Measurements from ENCODE around the gene ZSCAN5A.
"Not testable (repeated sequence)": the region's sequence is repeated elsewhere in the genome, so short reads cannot be mapped to it uniquely, and the experiment has no call there.

Gene ZSCAN5A

GRCh38 chr19:56211718-56212117 is 102.9 kb downstream of the ZSCAN5A start:
- Histone ChIP-seq H3K4ac (ENCODE audit: low read depth, low read length) (no peak overlapping the region), H2BK120ac (ENCODE audit: low read depth, low read length) (no peak overlapping the region), H3K56ac (ENCODE audit: low read length) (no peak overlapping the region), H4K8ac (ENCODE audit: low read depth, low read length) (no peak overlapping the region), H4K5ac (ENCODE audit: low read length) (no peak overlapping the region), H3K27ac (ENCODE audit: low read depth, low read length) (no peak overlapping the region), H3K79me1 (ENCODE audit: low read length) (no peaks in the 10 kb centered on the region), H2BK5ac (ENCODE audit: low read length) (no peak overlapping the region), H2AK5ac (ENCODE audit: low read length) (no peak overlapping the region), H3K18ac (ENCODE audit: low read length) (no peak overlapping the region), H2BK15ac (replicated peaks; ENCODE audit: low read depth) (no peak overlapping the region), H3K4me2 (ENCODE audit: low read length) (no peak overlapping the region), H3K4me1 (ENCODE audit: control insufficient read depth, low read depth, low read length) (no peaks in the 10 kb centered on the region), H3K27me3 (ENCODE audit: insufficient read depth, low read length, poor library complexity) (no peaks in the 10 kb centered on the region), H3K9ac (ENCODE audit: low read length) (no peak overlapping the region), H3K79me2 (ENCODE audit: control insufficient read depth, insufficient read depth, low read length) (no peaks in the 10 kb centered on the region), H3K23ac (ENCODE audit: low read length) (no peak overlapping the region), H3K36me3 (ENCODE audit: control insufficient read depth, insufficient read depth, low read length) (no peaks in the 10 kb centered on the region), H3K4me3 (ENCODE audit: low read length) (no peak overlapping the region)
- peak; percentile 6 for DNase-seq
- no CpG with 5 or more reads among the region's 4 CpGs for WGBS (ENCODE audit: extremely low coverage, insufficient coverage, low lambda C conversion rate)

GRCh38 chr19:56210036-56210435 is 104.6 kb downstream of the ZSCAN5A start:
- H3K9ac ChIP-seq (ENCODE audit: low read length); H3K79me1 ChIP-seq (ENCODE audit: low read length); H2BK15ac ChIP-seq (replicated peaks; ENCODE audit: low read depth); H3K4me1 ChIP-seq (ENCODE audit: control insufficient read depth, low read depth, low read length); H4K8ac ChIP-seq (ENCODE audit: low read depth, low read length); H3K79me2 ChIP-seq (ENCODE audit: control insufficient read depth, insufficient read depth, low read length); H3K27ac ChIP-seq (ENCODE audit: low read depth, low read length); H4K5ac ChIP-seq (ENCODE audit: low read length); H2BK120ac ChIP-seq (ENCODE audit: low read depth, low read length); H3K4me2 ChIP-seq (ENCODE audit: low read length); H3K23ac ChIP-seq (ENCODE audit: low read length); H3K56ac ChIP-seq (ENCODE audit: low read length); H3K27me3 ChIP-seq (ENCODE audit: insufficient read depth, low read length, poor library complexity); H3K36me3 ChIP-seq (ENCODE audit: control insufficient read depth, insufficient read depth, low read length); DNase-seq; H3K4ac ChIP-seq (ENCODE audit: low read depth, low read length); H3K18ac ChIP-seq (ENCODE audit: low read length); H3K4me3 ChIP-seq (ENCODE audit: low read length); H2BK5ac ChIP-seq (ENCODE audit: low read length); H2AK5ac ChIP-seq (ENCODE audit: low read length): not testable (repeated sequence)
- WGBS (ENCODE audit: extremely low coverage, insufficient coverage, low lambda C conversion rate), result no CpG with 5 or more reads among the region's 9 CpGs

DNA sequence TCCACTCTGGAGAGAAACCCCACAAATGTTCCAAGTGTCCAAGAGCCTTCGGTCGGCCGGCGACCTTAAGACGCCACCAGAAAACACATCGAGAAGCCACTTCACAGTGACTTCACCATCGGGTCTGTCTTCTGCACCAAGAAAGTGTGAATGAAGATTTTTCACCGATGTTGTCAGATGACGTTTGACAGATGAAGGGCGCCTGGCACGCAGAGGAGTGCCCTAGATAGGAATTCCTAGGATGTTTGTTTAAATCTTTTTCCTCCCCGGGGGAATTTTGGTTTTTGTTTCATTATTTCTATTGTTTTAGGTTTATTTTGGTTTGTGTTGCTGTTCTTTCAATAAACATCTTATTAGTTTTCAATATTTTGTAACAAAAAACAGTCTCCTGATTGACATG is 105.5 kb downstream of the ZSCAN5A start:
- no peak overlapping the region for H2AK5ac ChIP-seq (ENCODE audit: low read length)
- H3K4me3 ChIP-seq (ENCODE audit: low read length), result no peak overlapping the region
- WGBS (ENCODE audit: extremely low coverage, insufficient coverage, low lambda C conversion rate), result no CpG with 5 or more reads among the region's 12 CpGs

DNA sequence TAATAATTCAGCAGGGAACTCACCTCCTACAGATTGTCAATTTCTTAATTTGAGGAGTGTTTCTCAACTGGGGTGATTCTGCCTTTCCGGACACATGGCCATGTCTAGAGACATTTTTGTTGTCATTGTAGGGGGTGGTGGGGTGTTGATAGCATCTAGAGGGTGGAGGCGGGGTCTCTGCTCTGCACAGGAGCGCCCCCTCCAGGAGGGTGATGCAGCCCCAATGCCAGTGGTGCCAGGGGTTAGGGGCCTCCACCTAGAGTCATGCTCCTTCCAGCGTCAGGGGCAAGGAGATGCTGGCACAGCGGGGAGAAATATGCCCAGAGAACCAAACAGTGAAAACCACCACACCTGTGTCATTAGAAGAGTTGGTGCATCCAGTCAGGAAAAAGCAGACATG is 107.1 kb downstream of the ZSCAN5A start:
- not testable (repeated sequence) for H3K79me1 ChIP-seq (ENCODE audit: low read length); H3K23ac ChIP-seq (ENCODE audit: low read length); H3K18ac ChIP-seq (ENCODE audit: low read length); H4K5ac ChIP-seq (ENCODE audit: low read length); H3K4me1 ChIP-seq (ENCODE audit: control insufficient read depth, low read depth, low read length); H2BK15ac ChIP-seq (replicated peaks; ENCODE audit: low read depth); H2AK5ac ChIP-seq (ENCODE audit: low read length); H3K79me2 ChIP-seq (ENCODE audit: control insufficient read depth, insufficient read depth, low read length); H2BK5ac ChIP-seq (ENCODE audit: low read length); H3K36me3 ChIP-seq (ENCODE audit: control insufficient read depth, insufficient read depth, low read length); H3K4me3 ChIP-seq (ENCODE audit: low read length); H4K8ac ChIP-seq (ENCODE audit: low read depth, low read length); H3K4ac ChIP-seq (ENCODE audit: low read depth, low read length); H3K4me2 ChIP-seq (ENCODE audit: low read length); H3K9ac ChIP-seq (ENCODE audit: low read length); H3K27ac ChIP-seq (ENCODE audit: low read depth, low read length); H3K27me3 ChIP-seq (ENCODE audit: insufficient read depth, low read length, poor library complexity); H2BK120ac ChIP-seq (ENCODE audit: low read depth, low read length); H3K56ac ChIP-seq (ENCODE audit: low read length); DNase-seq
- WGBS (ENCODE audit: extremely low coverage, insufficient coverage, low lambda C conversion rate), result no CpG with 5 or more reads among the region's 5 CpGs

More for the DNA sequence above, 105.5 kb downstream of the ZSCAN5A start:
- no peak overlapping the region for H3K18ac ChIP-seq (ENCODE audit: low read length)
- H4K5ac ChIP-seq (ENCODE audit: low read length), result no peak overlapping the region
- no peak overlapping the region for H3K23ac ChIP-seq (ENCODE audit: low read length)
- no peaks in the 10 kb centered on the region for H3K36me3 ChIP-seq (ENCODE audit: control insufficient read depth, insufficient read depth, low read length)
- no peak overlapping the region for H2BK5ac ChIP-seq (ENCODE audit: low read length)
- no peak overlapping the region for H3K4me2 ChIP-seq (ENCODE audit: low read length)
- no peaks in the 10 kb centered on the region for H3K79me2 ChIP-seq (ENCODE audit: control insufficient read depth, insufficient read depth, low read length)
- H4K8ac ChIP-seq (ENCODE audit: low read depth, low read length), result no peak overlapping the region
- H2BK15ac ChIP-seq (replicated peaks; ENCODE audit: low read depth), result no peak overlapping the region
- no peak overlapping the region for H3K4ac ChIP-seq (ENCODE audit: low read depth, low read length)
- DNase-seq, result no peak
- H3K56ac ChIP-seq (ENCODE audit: low read length), result no peak overlapping the region
- H2BK120ac ChIP-seq (ENCODE audit: low read depth, low read length), result no peak overlapping the region
- H3K9ac ChIP-seq (ENCODE audit: low read length), result no peak overlapping the region
- H3K27ac ChIP-seq (ENCODE audit: low read depth, low read length), result no peak overlapping the region
- no peaks in the 10 kb centered on the region for H3K4me1 ChIP-seq (ENCODE audit: control insufficient read depth, low read depth, low read length)
- no peaks in the 10 kb centered on the region for H3K27me3 ChIP-seq (ENCODE audit: insufficient read depth, low read length, poor library complexity)
- H3K79me1 ChIP-seq (ENCODE audit: low read length), result no peaks in the 10 kb centered on the region

GRCh38 chr19:56201973-56202372 is 112.7 kb downstream of the ZSCAN5A start, which contains the start of gene ZSCAN5C:
Gene ZSCAN5C, plus strand, starts transcription at chr19:56202273. Its CDS starts 3,641 bp downstream, at chr19:56205914.
- Histone ChIP-seq H3K18ac (ENCODE audit: low read length) (no peak within 1 kb of the TSS), H3K4me3 (ENCODE audit: low read length) (no peak within 1 kb of the TSS), H3K9ac (ENCODE audit: low read length) (no peak within 1 kb of the TSS), H3K4ac (ENCODE audit: low read depth, low read length) (no peak within 1 kb of the TSS), H3K23ac (ENCODE audit: low read length) (no peak within 1 kb of the TSS), H3K4me2 (ENCODE audit: low read length) (no peak within 1 kb of the TSS), H3K27me3 (ENCODE audit: insufficient read depth, low read length, poor library complexity) (no peaks in the 10 kb centered on the region), H3K79me2 (ENCODE audit: control insufficient read depth, insufficient read depth, low read length) (no peaks in the 10 kb centered on the region), H2BK5ac (ENCODE audit: low read length) (no peak within 1 kb of the TSS), H2BK120ac (ENCODE audit: low read depth, low read length) (no peak within 1 kb of the TSS), H2AK5ac (ENCODE audit: low read length) (no peak within 1 kb of the TSS), H2BK15ac (replicated peaks; ENCODE audit: low read depth) (no peak within 1 kb of the TSS), H4K8ac (ENCODE audit: low read depth, low read length) (no peak within 1 kb of the TSS), H3K4me1 (ENCODE audit: control insufficient read depth, low read depth, low read length) (no peaks in the 10 kb centered on the region), H3K36me3 (ENCODE audit: control insufficient read depth, insufficient read depth, low read length) (no peaks in the 10 kb centered on the region), H4K5ac (ENCODE audit: low read length) (no peak within 1 kb of the TSS), H3K27ac (ENCODE audit: low read depth, low read length) (no peak within 1 kb of the TSS), H3K79me1 (ENCODE audit: low read length) (no peaks in the 10 kb centered on the region), H3K56ac (ENCODE audit: low read length) (no peak within 1 kb of the TSS)
- no CpG with 5 or more reads among the region's 3 CpGs for WGBS (ENCODE audit: extremely low coverage, insufficient coverage, low lambda C conversion rate)
- no peak for DNase-seq

- Histone ChIP-seq H4K8ac (ENCODE audit: low read depth, low read length) (no peak overlapping the region), H3K4me1 (ENCODE audit: control insufficient read depth, low read depth, low read length) (no peaks in the 10 kb centered on the region), H3K36me3 (ENCODE audit: control insufficient read depth, insufficient read depth, low read length) (no peaks in the 10 kb centered on the region), H3K23ac (ENCODE audit: low read length) (no peak overlapping the region), H3K18ac (ENCODE audit: low read length) (no peak overlapping the region), H3K27ac (ENCODE audit: low read depth, low read length) (no peak overlapping the region), H2BK5ac (ENCODE audit: low read length) (no peak overlapping the region), H3K4me3 (ENCODE audit: low read length) (no peak overlapping the region), H3K56ac (ENCODE audit: low read length) (no peak overlapping the region), H3K4ac (ENCODE audit: low read depth, low read length) (no peak overlapping the region), H3K4me2 (ENCODE audit: low read length) (no peak overlapping the region), H3K9ac (ENCODE audit: low read length) (no peak overlapping the region), H3K79me1 (ENCODE audit: low read length) (no peaks in the 10 kb centered on the region), H2BK15ac (replicated peaks; ENCODE audit: low read depth) (no peak overlapping the region), H2AK5ac (ENCODE audit: low read length) (no peak overlapping the region), H3K27me3 (ENCODE audit: insufficient read depth, low read length, poor library complexity) (no peaks in the 10 kb centered on the region), H2BK120ac (ENCODE audit: low read depth, low read length) (no peak overlapping the region), H3K79me2 (ENCODE audit: control insufficient read depth, insufficient read depth, low read length) (no peaks in the 10 kb centered on the region), H4K5ac (ENCODE audit: low read length) (no peak overlapping the region)
- no peak for DNase-seq
- whole genome bisulfite sequencing (ENCODE audit: extremely low coverage, insufficient coverage, low lambda C conversion rate), result no CpG with 5 or more reads among the region's 7 CpGs
These were observed 115.0 kb downstream of the ZSCAN5A start for GRCh38 chr19:56199687-56200086.

Measured in mesendoderm (in vitro differentiated cells).